ENCODE measurements around the gene HMCN2.

DNA sequence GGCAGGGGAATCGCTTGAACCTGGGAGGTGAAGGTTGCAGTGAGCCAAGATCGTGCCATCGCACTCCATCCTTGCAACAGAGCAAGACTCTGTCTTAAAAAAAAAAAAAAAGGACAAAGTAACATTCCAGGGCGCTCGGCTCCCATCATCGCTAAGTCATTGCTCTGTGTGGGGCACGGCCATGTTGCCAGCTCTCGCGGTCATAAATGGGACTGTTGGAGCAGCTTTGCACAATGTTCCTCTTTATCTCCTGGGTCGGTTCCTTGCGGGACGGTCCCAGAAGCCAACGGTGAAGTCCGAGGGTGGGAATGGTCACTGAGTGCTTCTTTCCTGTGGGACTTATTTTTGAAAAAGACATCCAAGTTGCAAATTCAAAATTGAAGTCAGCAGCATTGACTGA, 65.5 kb downstream of the HMCN2 start:
- TF ChIP-seq, protein P1, sequence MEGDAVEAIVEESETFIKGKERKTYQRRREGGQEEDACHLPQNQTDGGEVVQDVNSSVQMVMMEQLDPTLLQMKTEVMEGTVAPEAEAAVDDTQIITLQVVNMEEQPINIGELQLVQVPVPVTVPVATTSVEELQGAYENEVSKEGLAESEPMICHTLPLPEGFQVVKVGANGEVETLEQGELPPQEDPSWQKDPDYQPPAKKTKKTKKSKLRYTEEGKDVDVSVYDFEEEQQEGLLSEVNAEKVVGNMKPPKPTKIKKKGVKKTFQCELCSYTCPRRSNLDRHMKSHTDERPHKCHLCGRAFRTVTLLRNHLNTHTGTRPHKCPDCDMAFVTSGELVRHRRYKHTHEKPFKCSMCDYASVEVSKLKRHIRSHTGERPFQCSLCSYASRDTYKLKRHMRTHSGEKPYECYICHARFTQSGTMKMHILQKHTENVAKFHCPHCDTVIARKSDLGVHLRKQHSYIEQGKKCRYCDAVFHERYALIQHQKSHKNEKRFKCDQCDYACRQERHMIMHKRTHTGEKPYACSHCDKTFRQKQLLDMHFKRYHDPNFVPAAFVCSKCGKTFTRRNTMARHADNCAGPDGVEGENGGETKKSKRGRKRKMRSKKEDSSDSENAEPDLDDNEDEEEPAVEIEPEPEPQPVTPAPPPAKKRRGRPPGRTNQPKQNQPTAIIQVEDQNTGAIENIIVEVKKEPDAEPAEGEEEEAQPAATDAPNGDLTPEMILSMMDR (IDR thresholded peaks at IDR 0.05): no peak
- no peak for TF ChIP-seq POLR2A (IDR thresholded peaks at IDR 0.05)

All from uterus (tissue), 2 donors.